GM18951 (cell line): ENCODE results near the gene USP6NL.

Experiments used
- POLR2A ChIP-seq: IDR thresholded peaks from 4 replicates; pipeline ENCODE4 v1.6.1; 2011; ENCODE audit warnings: mild to moderate bottlenecking; ENCODE audit not compliant: insufficient read length, insufficient read depth; ENCODE audit errors: extremely low read depth
- in situ Hi-C: fragments of 300-500 bp; cut with MboI; formaldehyde crosslinking; loops from one replicate; pipeline ENCODE4 v1.12.0; 2022; ENCODE audit warnings: low sequenced_read_pairs, mixed read lengths, inconsistent platforms; ENCODE audit not compliant: unreplicated experiment

Gene USP6NL

DNA sequence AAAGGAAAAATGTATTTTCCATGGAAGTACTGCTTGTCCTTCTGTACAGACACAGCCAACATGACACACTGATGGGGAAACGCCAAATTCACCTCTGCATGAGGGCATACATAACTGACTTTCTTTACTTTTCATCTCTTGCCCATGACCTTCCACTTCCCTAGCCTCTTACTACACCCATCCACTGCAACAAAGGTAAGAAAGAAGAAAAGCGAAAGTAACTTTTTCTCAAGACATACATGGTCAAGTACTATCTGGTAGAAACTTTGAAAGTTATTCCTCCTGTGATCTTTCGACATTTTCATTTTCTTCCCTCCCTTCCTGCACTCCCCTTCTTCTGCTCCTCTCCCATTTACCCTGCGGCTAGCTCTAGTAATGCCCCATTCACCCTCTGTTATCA, 130.8 kb downstream of the USP6NL start:
- in situ Hi-C loops: no loop called here
- TF ChIP-seq POLR2A: no peak

DNA sequence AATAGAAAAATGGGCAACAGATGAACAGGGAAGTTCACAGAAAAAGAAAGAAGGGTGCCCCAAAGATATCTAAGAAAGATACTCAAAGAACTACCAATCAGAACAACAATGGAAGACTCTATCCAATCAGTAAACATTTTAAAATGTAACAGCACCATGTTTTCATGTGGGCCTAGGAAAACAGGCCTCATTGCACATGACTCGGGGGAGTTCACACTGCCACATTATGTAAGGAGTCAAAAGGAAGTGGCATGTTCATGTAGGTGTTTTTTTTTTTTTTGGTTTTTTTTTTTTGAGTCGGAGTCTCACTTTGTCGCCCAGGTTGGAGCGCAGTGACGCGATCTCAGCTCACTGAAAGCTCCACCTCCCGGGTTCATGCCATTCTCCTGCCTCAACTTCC, 132.2 kb downstream of the USP6NL start:
- TF ChIP-seq POLR2A: no peak
- in situ Hi-C loops: no loop called here

DNA sequence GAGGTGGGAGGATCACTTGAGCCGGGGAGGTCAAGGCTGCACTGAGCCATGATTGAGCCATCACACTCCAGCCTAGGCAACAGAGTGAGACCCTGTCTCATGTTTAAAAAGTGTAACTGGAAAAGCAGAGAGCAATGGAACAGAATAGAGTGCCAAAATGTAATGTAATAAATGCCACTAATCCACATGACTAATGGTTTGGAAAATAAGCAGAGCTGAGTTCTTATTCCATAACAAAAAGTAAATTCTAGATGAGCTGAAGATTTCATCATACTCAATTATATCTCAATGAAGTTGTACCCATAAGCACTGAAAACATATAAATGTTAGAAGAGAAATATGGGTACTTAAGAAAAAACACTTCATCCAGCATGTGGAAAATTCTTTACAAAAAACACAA, 132.6 kb downstream of the USP6NL start:
- in situ Hi-C loops: no loop called here

DNA sequence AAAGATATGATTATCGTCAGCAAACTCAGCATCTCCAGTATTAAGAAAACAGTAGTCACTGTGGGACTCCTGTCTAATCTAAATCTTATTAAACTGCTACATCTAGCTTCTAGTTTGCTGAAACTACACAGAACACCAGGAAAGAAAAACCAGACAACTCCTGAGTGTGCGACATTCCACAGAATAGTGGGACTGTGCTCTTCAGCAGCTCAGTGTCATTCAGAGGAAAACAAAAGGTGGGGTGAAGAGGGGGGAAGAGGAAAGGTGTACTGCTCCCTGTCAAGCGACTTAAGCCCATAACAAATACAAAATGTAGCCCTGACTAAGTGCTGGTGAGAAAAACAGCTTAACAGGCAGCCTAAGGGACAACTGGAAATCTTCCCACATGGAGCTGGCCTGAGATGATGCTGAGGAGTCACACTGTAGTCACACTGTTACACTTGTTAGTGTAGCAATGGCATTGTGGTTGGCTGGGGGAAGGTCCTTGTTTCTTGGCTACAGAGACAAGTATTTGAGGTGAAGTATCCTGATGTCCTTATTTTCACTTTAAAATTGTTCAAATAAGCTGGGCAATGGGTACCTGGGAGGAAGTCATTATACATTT, 135.5 kb downstream of the USP6NL start:
- no peak for TF ChIP-seq POLR2A
- in situ Hi-C loops: no loop called here

More for the DNA sequence above, 132.6 kb downstream of the USP6NL start:
- no peak for TF ChIP-seq POLR2A

DNA sequence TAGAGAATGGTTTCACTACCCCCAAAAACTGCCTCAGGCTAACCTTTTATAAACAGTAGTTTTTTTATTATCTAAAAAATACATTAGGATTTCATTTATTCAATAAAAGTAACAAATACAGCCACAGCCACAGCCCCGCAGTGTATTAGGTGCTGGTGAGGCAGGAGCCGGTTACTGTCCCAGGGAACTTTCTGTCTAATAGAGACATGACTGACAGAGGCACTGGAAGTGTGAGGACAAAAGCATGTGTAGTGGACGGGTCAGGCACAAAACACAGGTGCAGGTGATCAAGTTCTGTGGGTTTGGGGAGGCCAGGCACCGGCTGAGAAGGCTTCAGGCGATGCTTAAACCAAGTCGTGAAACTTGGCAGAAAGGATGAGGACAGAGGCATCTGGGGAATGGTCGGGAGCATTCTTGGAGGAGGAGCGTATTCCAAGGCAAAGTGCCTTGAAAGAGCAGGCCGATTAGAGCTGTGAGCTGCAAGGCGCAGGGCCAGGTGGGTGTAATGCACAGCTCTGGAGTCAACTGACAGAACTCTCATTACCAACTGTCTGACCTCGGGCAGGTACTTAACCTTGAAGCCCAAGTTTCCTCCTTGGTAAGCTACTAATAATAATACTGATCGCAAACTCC, 138.2 kb downstream of the USP6NL start:
- TF ChIP-seq POLR2A: no peak
- in situ Hi-C loops: no loop called here

DNA sequence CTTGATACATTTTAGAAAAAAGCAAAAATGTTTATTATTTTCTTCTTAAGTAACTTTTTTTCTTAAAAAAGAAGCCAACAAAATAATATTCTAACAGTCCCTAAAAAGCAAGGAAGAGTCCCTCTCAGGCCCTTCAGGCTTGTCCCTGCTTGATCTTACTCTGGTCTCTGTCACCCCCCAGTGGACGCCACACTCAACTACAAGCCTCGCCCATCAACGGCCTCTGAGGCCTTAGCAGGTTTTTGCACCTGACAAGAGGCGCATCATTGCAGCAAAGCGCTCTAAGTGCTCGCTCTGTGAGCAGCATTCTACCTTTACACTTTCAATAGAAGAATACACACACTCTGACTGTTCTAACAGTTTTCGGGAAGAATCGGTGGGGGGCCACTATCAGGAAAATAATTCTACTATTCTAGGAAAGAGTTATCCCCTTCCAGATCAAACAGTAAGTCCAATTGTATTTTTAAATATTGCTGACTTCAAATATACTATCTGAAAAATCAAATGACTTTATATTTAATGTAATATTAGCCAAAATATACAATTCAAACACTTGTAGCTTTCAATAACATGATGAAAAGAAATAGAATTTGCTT, 139.2 kb downstream of the USP6NL start:
- no peak for TF ChIP-seq POLR2A
- in situ Hi-C loops: no loop called here

DNA sequence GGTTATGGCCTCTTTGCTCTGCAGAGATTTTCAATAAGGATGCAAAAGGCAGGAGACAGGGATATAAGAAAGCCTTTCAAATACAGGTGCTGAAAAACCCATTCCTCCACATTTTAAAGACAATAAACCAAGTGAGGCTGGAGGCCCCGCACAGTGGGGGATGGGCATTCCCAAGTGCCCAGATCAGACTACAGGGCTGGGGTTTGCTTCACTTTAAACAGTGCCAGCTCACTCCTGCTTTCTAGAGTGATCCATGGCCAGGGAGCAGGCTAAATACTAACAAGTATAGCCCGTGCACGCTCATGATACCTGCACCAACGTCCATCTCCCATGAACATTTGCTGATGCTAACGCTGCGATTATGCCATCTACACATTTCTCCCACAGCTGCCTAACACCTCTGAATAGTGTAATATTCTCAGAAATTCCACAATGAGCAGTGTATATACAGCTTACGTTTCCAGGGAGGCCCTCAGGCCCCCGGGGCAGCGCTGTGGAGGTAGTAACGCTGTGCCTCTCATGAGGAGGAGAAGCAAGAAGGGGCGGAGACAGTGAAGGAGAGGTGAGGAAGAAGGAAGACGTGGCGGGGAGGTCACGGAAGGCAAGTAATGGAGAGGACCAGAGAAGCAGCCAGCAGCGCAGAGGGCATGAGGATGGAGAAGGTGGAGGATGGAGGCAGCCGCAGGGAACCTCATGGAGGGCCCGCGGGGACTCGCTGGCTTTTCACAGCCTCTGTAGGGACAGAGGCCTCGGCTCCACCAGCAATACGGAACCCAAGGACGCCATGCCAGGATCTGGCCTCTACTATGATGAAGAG, 141.7 kb downstream of the USP6NL start:
- in situ Hi-C loops: no loop called here

DNA sequence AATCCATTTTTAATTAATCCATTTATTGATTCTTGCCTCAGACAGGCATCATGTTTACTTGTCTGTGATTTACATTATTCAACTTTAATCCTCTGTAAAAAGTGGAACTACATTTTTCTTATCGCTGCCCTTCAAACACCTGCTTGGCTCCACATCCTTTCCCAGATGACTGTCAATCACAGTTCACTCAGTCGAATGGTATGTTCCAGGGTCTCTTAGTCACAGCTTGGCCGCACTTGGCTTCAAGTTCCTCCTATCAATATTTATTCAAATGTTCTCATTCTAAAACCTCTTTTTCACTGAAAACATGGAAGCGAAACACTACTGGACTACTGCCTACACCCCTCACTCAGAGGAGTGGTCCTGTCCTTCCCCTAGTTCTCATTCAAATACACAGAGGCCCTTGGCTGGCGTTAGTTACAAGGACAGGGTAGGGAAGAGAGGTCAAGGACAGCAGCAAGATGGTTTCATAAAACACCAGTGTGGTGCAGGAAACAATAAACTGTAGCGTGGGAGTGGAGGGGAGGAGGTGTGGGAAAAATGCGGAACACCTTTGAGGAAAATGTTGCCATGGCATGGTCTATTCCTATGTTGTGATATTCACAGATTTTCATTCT, 143.2 kb downstream of the USP6NL start:
- in situ Hi-C loops: no loop called here
- no peak for TF ChIP-seq POLR2A

More for the DNA sequence above, 141.7 kb downstream of the USP6NL start:
- TF ChIP-seq POLR2A: no peak

DNA sequence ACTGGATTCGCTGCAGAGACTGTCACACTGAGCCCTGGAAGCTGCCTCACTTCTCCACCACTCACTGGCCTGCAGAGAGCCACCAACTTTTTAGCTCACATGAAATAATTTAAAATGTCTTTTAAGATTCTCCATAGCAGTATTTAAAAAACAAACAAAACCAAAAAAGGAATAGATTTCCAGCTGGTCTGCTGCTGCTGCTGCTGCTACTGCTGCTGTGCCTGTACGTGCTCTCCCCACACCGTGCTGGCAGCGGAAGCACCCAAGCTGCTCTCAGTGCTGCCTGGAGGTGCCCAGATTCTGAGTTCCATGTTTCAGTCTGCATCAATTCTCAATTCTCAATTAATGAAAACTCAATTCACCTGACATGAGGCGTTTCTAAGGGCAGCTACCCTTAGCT, 146.0 kb downstream of the USP6NL start:
- in situ Hi-C loops: no loop called here
- no peak for TF ChIP-seq POLR2A

DNA sequence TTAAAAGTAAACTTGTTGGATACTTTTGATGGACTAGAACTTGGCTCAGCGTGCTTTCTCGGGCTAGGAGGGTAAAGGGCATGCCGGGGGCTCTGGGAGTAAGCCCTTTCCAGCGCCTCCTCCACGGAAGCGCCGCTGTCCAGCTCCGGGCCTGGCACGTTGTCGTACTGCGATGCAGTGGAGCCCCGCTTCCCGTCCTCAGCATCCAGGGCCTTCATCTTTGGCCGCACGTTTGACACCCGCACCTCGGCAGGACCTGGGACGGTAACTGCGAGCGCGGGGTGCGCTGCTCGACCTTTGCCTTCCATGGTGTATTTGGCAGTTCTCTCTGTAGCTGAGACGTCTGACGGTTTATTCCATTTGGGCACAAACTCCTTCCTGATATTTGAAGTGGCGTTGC, 148.3 kb downstream of the USP6NL start:
- in situ Hi-C loops: no loop called here

DNA sequence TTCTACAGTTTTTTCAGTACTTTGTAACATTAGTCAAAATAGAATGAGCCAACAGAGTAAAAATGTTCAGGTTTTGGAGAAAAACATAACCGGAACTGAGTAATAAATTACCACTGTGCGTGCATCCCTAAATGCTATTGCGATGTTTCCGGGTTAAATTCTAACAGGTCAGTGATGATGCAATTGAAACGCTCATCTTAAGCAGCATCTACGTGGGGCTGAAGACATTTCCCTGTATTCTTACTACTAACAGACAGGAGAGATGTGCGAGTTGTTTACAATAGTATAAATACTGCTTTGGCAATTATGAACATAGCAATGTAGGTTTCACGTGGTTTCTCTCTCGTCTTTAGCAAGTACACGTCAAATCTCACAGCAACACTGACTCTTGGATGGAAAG, 149.4 kb downstream of the USP6NL start:
- in situ Hi-C loops: no loop called here
- TF ChIP-seq POLR2A: no peak

More for the DNA sequence above, 148.3 kb downstream of the USP6NL start:
- TF ChIP-seq POLR2A: no peak

DNA sequence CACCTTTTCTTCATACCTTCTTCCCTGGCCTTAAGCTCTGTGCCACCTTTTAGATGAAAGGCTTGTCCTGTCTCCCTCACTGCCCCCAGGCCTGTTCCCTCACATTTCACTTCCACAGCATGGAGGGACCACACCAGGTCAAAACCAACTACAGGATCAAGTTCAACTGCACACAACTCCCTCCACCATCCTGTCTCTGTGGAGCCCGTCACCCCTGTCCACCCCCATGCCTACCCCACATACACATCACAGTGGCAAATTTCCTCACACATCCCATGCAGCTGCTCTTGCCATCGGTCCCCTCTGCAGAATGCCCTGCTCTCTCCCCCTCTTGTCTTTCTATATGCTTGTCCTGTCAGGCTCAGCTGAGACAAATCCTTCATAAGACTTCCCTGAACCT, 154.1 kb downstream of the USP6NL start:
- TF ChIP-seq POLR2A: no peak
- in situ Hi-C loops: no loop called here

DNA sequence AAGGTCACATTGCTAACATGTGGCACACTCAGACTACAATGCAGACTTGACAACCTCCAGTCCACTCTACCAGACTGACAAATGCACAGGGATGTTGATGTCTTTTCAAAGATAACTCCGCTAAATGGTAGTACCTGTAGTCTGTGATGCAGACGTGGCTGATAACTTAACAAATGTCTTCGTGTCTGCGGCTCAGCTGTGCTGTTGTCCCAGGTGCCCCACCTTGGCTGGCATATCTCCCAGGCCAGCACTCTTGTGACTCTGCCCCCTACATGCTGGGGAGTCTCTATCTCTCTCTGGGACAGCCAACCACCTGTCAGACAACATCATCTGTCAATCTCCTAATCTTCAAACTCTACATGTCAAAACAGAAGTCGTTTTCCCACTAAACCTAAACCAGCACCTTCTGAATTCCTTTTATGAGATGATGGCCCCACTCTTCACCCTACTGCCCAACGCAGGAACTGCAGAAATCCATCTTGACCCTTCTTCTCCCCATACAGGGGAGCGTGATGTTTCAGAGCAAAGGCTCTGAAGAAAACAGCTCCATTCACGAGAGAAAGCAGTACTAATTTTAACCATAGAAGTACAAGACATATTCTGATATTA, 156.4 kb downstream of the USP6NL start:
- no peak for TF ChIP-seq POLR2A
- in situ Hi-C loops: no loop called here
